Osteoblast (primary cell): Measurements from ENCODE around the gene TOP3B. TPM values are rescaled to one million over a fixed set of nuclear protein-coding genes. Genes with fewer than 3 reads are reported as not detected.
"Not testable (repeated sequence)": the region's sequence is repeated elsewhere in the genome, so short reads cannot be mapped to it uniquely, and the experiment has no call there.

Experiments used
- DNase-seq: peaks from one replicate; pipeline ENCODE4 v3.0.0; 2011; ENCODE audit warnings: low spot score, mixed read lengths; ENCODE audit not compliant: insufficient read length; ENCODE audit errors: missing footprints
- H2AFZ ChIP-seq: 2 replicates; pipeline ENCODE4 v1.6.0; 2011; ENCODE audit warnings: mild to moderate bottlenecking, low read length
- H3K27ac ChIP-seq: 2 replicates; pipeline ENCODE4 v1.5.1; 2011; ENCODE audit warnings: mild to moderate bottlenecking, low read depth, low read length, moderate library complexity
- H3K27me3 ChIP-seq: 2 replicates; pipeline ENCODE4 v1.6.0; 2012; ENCODE audit warnings: mild to moderate bottlenecking, control low read depth, inconsistent platforms, low read length, moderate library complexity; ENCODE audit not compliant: insufficient read depth
- H3K36me3 ChIP-seq: 2 replicates; pipeline ENCODE4 v1.5.1; 2011; ENCODE audit warnings: mild to moderate bottlenecking, low read length, control low read depth, moderate library complexity; ENCODE audit not compliant: insufficient read depth
- H3K4me1 ChIP-seq: 2 replicates; pipeline ENCODE4 v1.5.1; 2011; ENCODE audit warnings: mild to moderate bottlenecking, low read length, control low read depth, moderate library complexity; ENCODE audit not compliant: insufficient read depth
- H3K4me2 ChIP-seq: 2 replicates; pipeline ENCODE4 v1.6.0; 2011; ENCODE audit warnings: mild to moderate bottlenecking, low read length; ENCODE audit not compliant: insufficient read depth
- H3K4me3 ChIP-seq: fragments of 200-600 bp; sonication (generic); 3 replicates; pipeline ENCODE4 v1.5.1; 2012; ENCODE audit warnings: mild to moderate bottlenecking, low read length, inconsistent platforms; ENCODE audit not compliant: insufficient read depth
- H3K79me2 ChIP-seq: 2 replicates; pipeline ENCODE4 v1.6.0; 2012; ENCODE audit warnings: mild to moderate bottlenecking, low read length, control low read depth, inconsistent platforms; ENCODE audit not compliant: insufficient read depth
- H3K9me3 ChIP-seq: 2 replicates; pipeline ENCODE4 v1.5.1; 2011; ENCODE audit warnings: low read depth, low read length, control low read depth
- H4K20me1 ChIP-seq: 2 replicates; pipeline ENCODE4 v1.6.0; 2012; ENCODE audit warnings: mild to moderate bottlenecking, low read length, control low read depth; ENCODE audit not compliant: insufficient read depth
- total RNA-seq: library from RNA; depleted of rRNA; stranded (reverse); fragments of >200 nt; gene quantifications from 2 replicates; pipeline ENCODE4 v1.2.3, GENCODE V29; 2012
- TF ChIP-seq, protein P1 (sequence below): IDR thresholded peaks from 2 replicates; pipeline ENCODE4 v1.5.1; 2011; ENCODE audit warnings: mild to moderate bottlenecking, low read depth, low read length, moderate library complexity; ENCODE audit errors: extremely low read depth

Gene TOP3B
- total RNA-seq, 1 donor = 27.9 TPM

DNA sequence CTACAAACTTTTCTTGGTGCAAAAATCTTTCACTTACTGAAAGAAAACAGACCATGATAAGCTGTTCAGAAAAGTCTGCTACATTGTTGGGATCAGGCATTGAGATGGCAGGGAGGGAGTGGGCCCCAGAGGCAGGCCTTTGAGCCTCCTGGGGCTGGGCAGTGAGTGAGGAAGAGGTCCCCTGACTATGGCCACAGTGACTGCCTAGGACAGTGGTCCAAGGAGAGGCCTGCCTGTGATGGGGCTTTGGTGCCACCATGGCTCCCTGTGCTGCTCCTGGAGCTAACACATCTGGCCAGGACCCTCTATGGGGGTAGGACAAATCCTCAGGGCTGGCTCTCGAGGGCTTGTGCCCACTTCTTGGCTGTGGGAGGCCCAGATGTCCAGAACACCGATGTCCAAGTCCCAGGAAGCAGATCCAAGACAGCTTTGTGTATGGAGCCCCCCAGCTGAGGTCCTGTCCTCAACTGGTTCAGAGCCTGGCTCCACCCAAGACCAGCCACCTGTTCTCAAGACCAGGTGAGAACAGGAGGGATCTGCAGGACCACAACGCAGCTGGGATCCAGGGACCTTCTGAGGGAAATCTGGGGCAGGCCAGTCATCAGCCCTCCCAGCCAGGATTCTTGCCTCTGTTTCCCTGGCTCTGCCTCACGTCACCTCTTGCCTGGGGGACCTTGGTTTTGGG, 66.8 kb downstream of the TOP3B start:
- Histone ChIP-seq H3K4me3 (no peak overlapping the region), H3K4me1 (no peaks in the 10 kb centered on the region), H3K4me2 (no peak overlapping the region), H4K20me1 (peaks cover 4% of the 10 kb centered on the region), H3K79me2 (no peaks in the 10 kb centered on the region), H2AFZ (no peak overlapping the region), H3K9me3 (no peaks in the 10 kb centered on the region), H3K36me3 (peaks cover 7% of the 10 kb centered on the region), H3K27ac (no peak overlapping the region), H3K27me3 (no peaks in the 10 kb centered on the region)
- no peak for DNase-seq
- TF ChIP-seq, protein P1, sequence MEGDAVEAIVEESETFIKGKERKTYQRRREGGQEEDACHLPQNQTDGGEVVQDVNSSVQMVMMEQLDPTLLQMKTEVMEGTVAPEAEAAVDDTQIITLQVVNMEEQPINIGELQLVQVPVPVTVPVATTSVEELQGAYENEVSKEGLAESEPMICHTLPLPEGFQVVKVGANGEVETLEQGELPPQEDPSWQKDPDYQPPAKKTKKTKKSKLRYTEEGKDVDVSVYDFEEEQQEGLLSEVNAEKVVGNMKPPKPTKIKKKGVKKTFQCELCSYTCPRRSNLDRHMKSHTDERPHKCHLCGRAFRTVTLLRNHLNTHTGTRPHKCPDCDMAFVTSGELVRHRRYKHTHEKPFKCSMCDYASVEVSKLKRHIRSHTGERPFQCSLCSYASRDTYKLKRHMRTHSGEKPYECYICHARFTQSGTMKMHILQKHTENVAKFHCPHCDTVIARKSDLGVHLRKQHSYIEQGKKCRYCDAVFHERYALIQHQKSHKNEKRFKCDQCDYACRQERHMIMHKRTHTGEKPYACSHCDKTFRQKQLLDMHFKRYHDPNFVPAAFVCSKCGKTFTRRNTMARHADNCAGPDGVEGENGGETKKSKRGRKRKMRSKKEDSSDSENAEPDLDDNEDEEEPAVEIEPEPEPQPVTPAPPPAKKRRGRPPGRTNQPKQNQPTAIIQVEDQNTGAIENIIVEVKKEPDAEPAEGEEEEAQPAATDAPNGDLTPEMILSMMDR = no peak

DNA sequence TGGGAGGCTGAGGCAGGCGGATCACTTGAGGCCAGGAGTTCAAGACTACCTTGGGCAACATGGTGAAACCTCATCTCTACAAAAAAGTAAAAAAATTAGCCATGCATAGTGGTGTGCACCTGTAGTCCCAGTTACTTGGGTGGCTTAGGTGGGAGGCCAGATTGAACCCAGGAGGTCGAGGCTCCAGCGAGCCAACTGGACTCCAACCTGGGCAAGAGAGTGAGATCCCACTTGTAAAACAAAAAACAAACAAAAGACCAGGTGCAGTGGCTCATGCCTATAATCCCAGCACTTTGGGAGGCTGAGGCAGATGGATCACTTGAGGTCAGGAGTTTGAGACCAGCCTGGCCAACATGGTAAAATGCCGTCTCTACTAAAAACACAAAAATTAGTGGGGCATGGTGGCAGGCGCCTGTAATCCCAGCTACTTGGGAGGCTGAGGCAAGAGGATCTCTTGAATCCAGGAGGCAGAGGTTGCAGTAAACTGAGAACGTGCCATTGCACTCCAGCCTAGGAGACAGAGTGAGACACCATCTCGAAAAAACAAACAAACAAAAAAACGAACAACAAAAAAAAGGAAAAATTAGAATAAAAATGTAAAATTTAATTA, 68.4 kb downstream of the TOP3B start:
- not testable (repeated sequence) for H3K79me2 ChIP-seq, H3K4me2 ChIP-seq, H3K27ac ChIP-seq, H3K4me3 ChIP-seq, H4K20me1 ChIP-seq, H3K9me3 ChIP-seq, DNase-seq, H3K27me3 ChIP-seq, H3K36me3 ChIP-seq, H3K4me1 ChIP-seq, H2AFZ ChIP-seq

DNA sequence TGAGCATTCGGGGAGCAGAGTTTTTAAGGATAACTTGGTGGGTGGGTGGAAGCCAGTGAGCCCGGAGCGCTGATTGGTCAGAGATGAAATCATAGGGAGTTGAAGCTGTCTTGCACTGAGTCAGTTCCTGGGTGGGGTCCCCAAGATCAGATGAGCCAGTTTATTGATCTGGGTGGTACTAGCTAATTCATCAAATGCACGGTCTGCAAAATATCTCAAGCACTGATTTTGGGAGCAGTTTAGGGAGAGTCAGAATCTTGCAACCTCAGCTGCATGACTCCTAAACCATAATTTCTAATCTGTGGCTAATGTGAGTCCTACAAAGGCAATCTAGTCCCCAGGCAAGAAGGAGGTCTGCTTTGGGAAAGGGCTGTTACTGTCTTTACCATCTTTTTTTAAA, 72.2 kb downstream of the TOP3B start:
- not testable (repeated sequence) for H3K4me1 ChIP-seq, H3K4me2 ChIP-seq, H3K27ac ChIP-seq, H4K20me1 ChIP-seq, H3K36me3 ChIP-seq, H3K79me2 ChIP-seq, H3K27me3 ChIP-seq, DNase-seq, H2AFZ ChIP-seq, H3K9me3 ChIP-seq, H3K4me3 ChIP-seq

DNA sequence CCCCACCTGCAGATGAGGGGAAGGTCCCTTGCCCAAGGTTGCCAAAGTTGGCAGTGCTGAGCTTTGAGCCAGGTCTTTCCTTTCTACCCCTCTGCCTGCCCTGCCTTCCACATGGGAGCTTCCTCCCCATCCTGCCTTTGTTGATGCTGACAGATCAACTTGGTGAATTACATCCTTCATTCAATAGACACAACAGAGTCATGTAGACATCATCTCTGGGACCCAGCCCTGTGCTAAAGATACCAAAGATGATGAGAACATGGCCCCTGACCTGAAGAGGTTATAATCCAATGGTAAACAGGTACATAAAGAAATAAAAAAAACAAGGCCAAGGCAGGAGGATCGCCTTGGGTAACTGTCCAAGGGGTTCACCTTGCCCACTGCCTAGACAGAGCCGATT, 72.7 kb downstream of the TOP3B start:
- Histone ChIP-seq H3K4me3 (no peak overlapping the region), H3K4me2 (no peak overlapping the region), H3K27me3 (no peaks in the 10 kb centered on the region), H2AFZ (no peak overlapping the region), H3K79me2 (no peaks in the 10 kb centered on the region), H3K9me3 (no peaks in the 10 kb centered on the region), H3K27ac (no peak overlapping the region), H3K36me3 (no peaks in the 10 kb centered on the region), H4K20me1 (no peaks in the 10 kb centered on the region), H3K4me1 (no peaks in the 10 kb centered on the region)
- TF ChIP-seq, protein P1 = no peak
- DNase-seq = no peak
